ENCODE results near the gene STIP1. TPM values are rescaled to one million over a fixed set of nuclear protein-coding genes. Genes with fewer than 3 reads are reported as not detected.

Gene STIP1
- total and polyA plus RNA-seq, 2 of the 4 experiments (the other 2 are of a cell fraction): 201 to 489 TPM

DNA sequence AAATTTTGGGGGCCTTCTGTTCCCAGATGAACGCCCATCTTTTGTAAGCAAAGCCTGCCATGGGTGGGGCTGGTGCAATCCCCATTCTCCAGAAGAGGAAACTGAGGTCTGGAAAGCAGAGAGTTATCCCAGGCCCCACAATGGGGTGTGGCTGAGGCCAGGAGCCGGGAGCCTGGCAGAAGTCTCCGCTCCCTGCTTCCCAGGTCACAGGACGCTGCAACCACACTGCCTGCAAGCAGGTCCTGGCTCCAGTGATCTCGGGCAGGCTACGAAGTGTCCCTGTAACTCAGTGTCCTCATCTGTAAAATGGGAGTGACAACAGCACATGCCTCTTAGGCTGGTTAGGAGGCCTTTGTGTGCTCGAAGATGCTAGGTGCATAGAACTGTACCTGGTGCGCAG lies 67.1 kb downstream of the STIP1 start:
- H3K14ac ChIP-seq (replicated peaks; ENCODE audit: low read depth, low read length): no peak overlapping the region
- H3K9me1 ChIP-seq (ENCODE audit: insufficient read depth, low read length): no peaks in the 10 kb centered on the region
- POLR2A ChIA-PET (ENCODE audit: unreplicated experiment): interaction anchor here (0.7 kb wide), 1 partner anchor 11 kb away, joined by 3 read pairs; no protein-coding TSS in a partner anchor
- no peaks in the 10 kb centered on the region for H3K9me3 ChIP-seq (ENCODE audit: control insufficient read depth, insufficient read depth, low read length)
- peak overlapping the region; percentile 68 for H2AK9ac ChIP-seq (replicated peaks; ENCODE audit: low read depth, low read length, poor library complexity)
- CTCF ChIA-PET: interaction anchor here (1.4 kb wide), 1 partner anchor 52 kb away, joined by 4 read pairs; no protein-coding TSS in a partner anchor
- ATAC-seq (ENCODE audit: low read depth) (no peak), DNase-seq (no peak)
- TF ChIP-seq RCOR1 (IDR thresholded peaks at IDR 0.05; ENCODE audit: insufficient replicate concordance, low read length) (no peak), POLR2A (IDR thresholded peaks at IDR 0.05; ENCODE audit: low read depth, low read length) (no peak), RFX5 (IDR thresholded peaks at IDR 0.05; ENCODE audit: low read depth, low read length) (no peak), MAZ (IDR thresholded peaks at IDR 0.05; ENCODE audit: borderline replicate concordance, low read depth, low read length) (no peak), MXI1 (IDR thresholded peaks at IDR 0.05; ENCODE audit: borderline replicate concordance, low read depth, low read length) (no peak), FOS (IDR thresholded peaks at IDR 0.05; ENCODE audit: low read depth, low read length) (no peak)
- 82% methylated on average over 5 of the region's 8 CpGs; no CpG with 5 or more reads in 1 of the 2 experiments for WGBS, 2 experiments (ENCODE audit: extremely low coverage in 2 of 2, insufficient read length in 1 of 2)
- intact Hi-C loops (cut with micrococcal nuclease): no loop called here
- H3K4ac ChIP-seq (ENCODE audit: low read depth, low read length): 0 out of 2 replicates have a peak overlapping the region, but pooled peaks have one; percentile 4
- H3K27ac ChIP-seq (ENCODE audit: insufficient read depth, low read length): no peak overlapping the region
- H3K27me3 ChIP-seq (ENCODE audit: control insufficient read depth, insufficient read depth, low read length): no peaks in the 10 kb centered on the region
- H3K4me2 ChIP-seq (ENCODE audit: low read depth, low read length): peak overlapping the region; percentile 43
- peaks cover 10% of the 10 kb centered on the region for H3K4me1 ChIP-seq (ENCODE audit: control insufficient read depth, insufficient read depth, low read length)
- peaks cover 20% of the 10 kb centered on the region for H3K36me3 ChIP-seq (ENCODE audit: control insufficient read depth, insufficient read depth, low read length)
- H2AK5ac ChIP-seq (ENCODE audit: low read depth, low read length): peak overlapping the region; percentile 47; the same call in 1 of the 2 replicates
- H2BK20ac ChIP-seq (ENCODE audit: low read depth, low read length): no peak overlapping the region
- no peak overlapping the region for H3K18ac ChIP-seq (ENCODE audit: low read depth, low read length)
- dilution Hi-C loops (cut with HindIII; ENCODE audit: low sequenced_read_pairs, unreplicated experiment): no loop called here
- in situ Hi-C loops (cut with MboI; ENCODE audit: low sequenced_read_pairs): no loop called here
- no peak overlapping the region for H4K91ac ChIP-seq (ENCODE audit: insufficient read depth, low read depth, low read length)
- H3K4me3 ChIP-seq (ENCODE audit: insufficient read depth, low read depth, low read length): no peak overlapping the region; the same call in 1 of the 2 replicates
- H2AFZ ChIP-seq (replicated peaks; ENCODE audit: low read length, poor library complexity): no peak overlapping the region
- BruUV-seq (replicated peaks): no TSS peak
- H4K8ac ChIP-seq (ENCODE audit: low read depth in 2 of 2, low read length in 2 of 2): no peak overlapping the region
- H4K5ac ChIP-seq (ENCODE audit: low read depth, low read length): no peak overlapping the region
- no peak overlapping the region for H2BK5ac ChIP-seq (ENCODE audit: low read depth, low read length, poor library complexity, severe bottlenecking)
- 0 out of 2 replicates have a peak overlapping the region, but pooled peaks have one; percentile 2 for H3K9ac ChIP-seq (ENCODE audit: low read depth, low read length)
- no peak overlapping the region for H3K23ac ChIP-seq (ENCODE audit: low read depth, low read length)
- no peak overlapping the region for H2BK120ac ChIP-seq (ENCODE audit: low read depth, low read length)
- H4K20me1 ChIP-seq (ENCODE audit: insufficient read depth, low read length): peaks cover 5% of the 10 kb centered on the region; the same call in 1 of the 2 replicates
- H3K79me1 ChIP-seq (ENCODE audit: low read depth in 1 of 2, low read length in 2 of 2): peaks cover 8 to 59% of the 10 kb centered on the region in 2 experiments
- no peak overlapping the region for H3K56ac ChIP-seq (ENCODE audit: extremely low read depth, insufficient read depth, low read length)
- H2BK15ac ChIP-seq (ENCODE audit: low read depth, low read length): no peak overlapping the region
